ENCODE measurements around the gene DPYSL5. TPM values are rescaled to one million over a fixed set of nuclear protein-coding genes. Genes with fewer than 3 reads are reported as not detected.

Gene DPYSL5
- total and polyA plus RNA-seq, 2 of the 13 experiments (the other 11 are each of a cell fraction or from before 2014, with no cell fraction given) = 0.15 TPM; not detected in 1

GRCh38 chr2:26843041-26843440 is 4.9 kb upstream of the DPYSL5 start:
- Histone ChIP-seq H3K27me3 (ENCODE audit: control insufficient read depth in 1 of 2, insufficient read depth in 2 of 2, low read length in 2 of 2) (peaks cover 5 to 52% of the 10 kb centered on the region in 2 experiments), H2AFZ (ENCODE audit: low read length) (no peak overlapping the region), H3K27ac (ENCODE audit: extremely low read length, insufficient read depth, low read length) (no peak overlapping the region), H3K79me2 (ENCODE audit: insufficient read depth, low read length) (no peaks in the 10 kb centered on the region), H3K4me2 (ENCODE audit: low read depth, low read length) (no peak overlapping the region), H3K4me3 (replicated peaks in 1 of 3; ENCODE audit: insufficient read depth in 1 of 3, low read depth in 2 of 3, low read length in 3 of 3) (no peak overlapping the region), H3K36me3 (replicated peaks in 1 of 2; ENCODE audit: control insufficient read depth in 1 of 2, insufficient read depth in 2 of 2, low read length in 2 of 2) (no peaks in the 10 kb centered on the region), H4K20me1 (ENCODE audit: insufficient read depth, low read length) (peaks cover 6% of the 10 kb centered on the region; the same call in 1 of the 2 replicates), H3K4me1 (ENCODE audit: insufficient read depth, low read length) (peaks cover 6% of the 10 kb centered on the region), H3K9me3 (ENCODE audit: low read length) (no peaks in the 10 kb centered on the region), H3K9ac (ENCODE audit: insufficient read depth, low read depth, low read length) (no peak overlapping the region)
- ChIA-PET POLR2A (no interaction called here), CTCF (ENCODE audit: low intra/inter-chr PET ratio, low total read pairs) (no interaction called here)
- 2% methylated on average over 4 of the region's 4 CpGs for WGBS (ENCODE audit: low lambda C conversion rate)
- no TSS peak for BruUV-seq (replicated peaks)
- intact Hi-C loops (cut with micrococcal nuclease; ENCODE audit: unreplicated experiment) (no loop called here), in situ Hi-C loops (cut with HindIII; ENCODE audit: extremely low pct_ligation_motif_present, low pct_unique_long_range_greater_than_20kb) (no loop called here)
- DNase-seq (ENCODE audit: low spot score) (no peak), ATAC-seq (no peak), FAIRE-seq (no peak)
- TF ChIP-seq GTF3A (CRISPR knock-in tag; conservative IDR thresholded peaks at IDR 0.05) (no peak), MAZ (IDR thresholded peaks at IDR 0.05; ENCODE audit: borderline replicate concordance, low read depth, low read length) (no peak), MAZ (CRISPR knock-in tag; IDR thresholded peaks at IDR 0.05; ENCODE audit: low read depth) (no peak), ZNF101 (CRISPR knock-in tag; IDR thresholded peaks at IDR 0.05; ENCODE audit: borderline replicate concordance, low read depth) (no peak), USF2 (IDR thresholded peaks at IDR 0.05; ENCODE audit: low read depth, low read length) (no peak), USF2 (CRISPR knock-in tag; IDR thresholded peaks at IDR 0.05; ENCODE audit: borderline replicate concordance) (no peak), MTERF4 (CRISPR knock-in tag; IDR thresholded peaks at IDR 0.05) (no peak), ZBTB37 (CRISPR knock-in tag; IDR thresholded peaks at IDR 0.05) (no peak), TP53 (CRISPR knock-in tag; conservative IDR thresholded peaks at IDR 0.05) (no peak), ZNF382 (CRISPR knock-in tag; IDR thresholded peaks at IDR 0.05; ENCODE audit: borderline replicate concordance) (no peak), ZEB1 (IDR thresholded peaks at IDR 0.05; ENCODE audit: insufficient replicate concordance, low read depth) (no peak), JUN (CRISPR knock-in tag; IDR thresholded peaks at IDR 0.05) (no peak), HMG20A (CRISPR knock-in tag; IDR thresholded peaks at IDR 0.05; ENCODE audit: borderline replicate concordance) (no peak)

Measured in HepG2 (cell line).